CD4-positive, CD25-positive, alpha-beta regulatory T cell (primary cell): ENCODE results near the gene PKD2. TPM values are rescaled to one million over a fixed set of nuclear protein-coding genes. Genes with fewer than 3 reads are reported as not detected.

Source experiments
- ATAC-seq, 2 donors: fragments of 150-1000 bp; cut with Tn5 transposase; one replicate each; pipeline ENCODE4 v1.10.0; 2021; ENCODE audit warnings: low read depth in 2 of 2, moderate number of reproducible peaks in 2 of 2, moderate library complexity in 1 of 2
- DNase-seq, 3 donors: peaks; one replicate each; pipeline versions ENCODE4 v3.0.0 to v3.0.0-alpha.2; 2012 to 2022; ENCODE audit warnings: mixed read lengths in 1 of 3
- H3K27ac ChIP-seq: one replicate; pipeline ENCODE4 v1.7.0; 2013; ENCODE audit warnings: mild to moderate bottlenecking, low read length; ENCODE audit not compliant: insufficient read depth, poor library complexity, severe bottlenecking
- H3K27me3 ChIP-seq: one replicate; pipeline ENCODE4 v1.7.0; 2013; ENCODE audit warnings: low read length; ENCODE audit not compliant: control insufficient read depth, insufficient read depth
- H3K36me3 ChIP-seq: one replicate; pipeline ENCODE4 v1.7.0; 2013; ENCODE audit warnings: mild to moderate bottlenecking, low read length, moderate library complexity; ENCODE audit not compliant: control insufficient read depth, insufficient read depth
- H3K4me1 ChIP-seq: 2 replicates; pipeline ENCODE4 v1.7.0; 2013; ENCODE audit warnings: mild to moderate bottlenecking, low read length; ENCODE audit not compliant: insufficient read depth, control insufficient read depth, poor library complexity, severe bottlenecking
- H3K4me3 ChIP-seq: one replicate; pipeline ENCODE4 v1.7.0; 2013; ENCODE audit warnings: low read depth, mild to moderate bottlenecking, low read length, moderate library complexity
- H3K9me3 ChIP-seq, 2 experiments: 1 replicate in 1 of 2; 2 replicates in 1 of 2; pipeline ENCODE4 v1.7.0; 2013; ENCODE audit warnings: low read length in 2 of 2, mild to moderate bottlenecking in 1 of 2, moderate library complexity in 1 of 2; ENCODE audit not compliant: control insufficient read depth in 2 of 2
- H3K27ac Mint-ChIP-seq, 3 donors: one replicate each; pipeline ENCODE4 v1.8.0; 2020 to 2022; ENCODE audit warnings: mild to moderate bottlenecking in 3 of 3, mixed read lengths in 3 of 3, moderate library complexity in 2 of 3
- H3K27me3 Mint-ChIP-seq: one replicate; pipeline ENCODE4 v1.8.0; 2022; ENCODE audit warnings: mild to moderate bottlenecking, mixed read lengths
- H3K36me3 Mint-ChIP-seq: one replicate; pipeline ENCODE4 v1.8.0; 2020; ENCODE audit warnings: mixed read lengths
- H3K4me1 Mint-ChIP-seq, 4 donors: one replicate each; pipeline ENCODE4 v1.8.0; 2020 to 2022; ENCODE audit warnings: mixed read lengths in 4 of 4, mild to moderate bottlenecking in 1 of 4
- H3K4me3 Mint-ChIP-seq, 4 donors: one replicate each; pipeline ENCODE4 v1.8.0; 2020 to 2022; ENCODE audit warnings: mild to moderate bottlenecking in 4 of 4, mixed read lengths in 4 of 4, moderate library complexity in 3 of 4
- H3K9me3 Mint-ChIP-seq, 7 donors: one replicate each; pipeline ENCODE4 v1.8.0; 2020 to 2022; ENCODE audit warnings: mixed read lengths in 7 of 7, mild to moderate bottlenecking in 3 of 7, moderate library complexity in 2 of 7
- polyA plus RNA-seq, 4 donors: library from polyadenylated mRNA; unstranded; fragments of 300-500 nt; fragmentation: Illumina TruSeq; gene quantifications; one replicate each; pipeline ENCODE4 v1.2.3, GENCODE V29; 2021
- total RNA-seq: library from RNA; stranded (reverse); gene quantifications from one replicate; pipeline ENCODE4 v1.2.3, GENCODE V29; 2022

Gene PKD2
- total and polyA plus RNA-seq, 5 donors from 2014 or later: 2.0 to 17.3 (median 5.4) TPM

GRCh38 chr4:87971866-87972265, 35.6 kb upstream of the PKD2 start:
- Histone ChIP-seq H3K36me3 (no peaks in the 10 kb centered on the region), H3K4me3 (no peak overlapping the region), H3K27ac (no peak overlapping the region), H3K4me1 (no peaks in the 10 kb centered on the region), H3K27me3 (peaks cover 46% of the 10 kb centered on the region), H3K9me3 (no peaks in the 10 kb centered on the region)
- no peak for ATAC-seq
- H3K9me3 Mint-ChIP-seq: no peaks in the 10 kb centered on the region
- H3K36me3 Mint-ChIP-seq: no peaks in the 10 kb centered on the region
- no peak overlapping the region for H3K27ac Mint-ChIP-seq
- no peak overlapping the region for H3K4me3 Mint-ChIP-seq
- peaks cover 0 to 13% (median 3%) of the 10 kb centered on the region in 4 donors for H3K4me1 Mint-ChIP-seq
- DNase-seq: no peak
- peaks cover 59% of the 10 kb centered on the region for H3K27me3 Mint-ChIP-seq

- Histone ChIP-seq H3K9me3 (no peaks in the 10 kb centered on the region), H3K36me3 (no peaks in the 10 kb centered on the region), H3K4me1 (no peaks in the 10 kb centered on the region), H3K27me3 (peaks cover 47% of the 10 kb centered on the region), H3K4me3 (no peak overlapping the region), H3K27ac (no peak overlapping the region)
- peaks cover 0 to 13% (median 3%) of the 10 kb centered on the region in 4 donors for H3K4me1 Mint-ChIP-seq
- no peaks in the 10 kb centered on the region for H3K36me3 Mint-ChIP-seq
- H3K27ac Mint-ChIP-seq: no peak overlapping the region
- no peaks in the 10 kb centered on the region for H3K9me3 Mint-ChIP-seq
- ATAC-seq (peak; percentile 63 to 72), DNase-seq (peak in 2 of 3 donors; percentile 22 to 54)
- H3K4me3 Mint-ChIP-seq: no peak overlapping the region
- peaks cover 68% of the 10 kb centered on the region for H3K27me3 Mint-ChIP-seq
Observed at GRCh38 chr4:87973283-87974169, 33.9 kb upstream of the PKD2 start.

DNA sequence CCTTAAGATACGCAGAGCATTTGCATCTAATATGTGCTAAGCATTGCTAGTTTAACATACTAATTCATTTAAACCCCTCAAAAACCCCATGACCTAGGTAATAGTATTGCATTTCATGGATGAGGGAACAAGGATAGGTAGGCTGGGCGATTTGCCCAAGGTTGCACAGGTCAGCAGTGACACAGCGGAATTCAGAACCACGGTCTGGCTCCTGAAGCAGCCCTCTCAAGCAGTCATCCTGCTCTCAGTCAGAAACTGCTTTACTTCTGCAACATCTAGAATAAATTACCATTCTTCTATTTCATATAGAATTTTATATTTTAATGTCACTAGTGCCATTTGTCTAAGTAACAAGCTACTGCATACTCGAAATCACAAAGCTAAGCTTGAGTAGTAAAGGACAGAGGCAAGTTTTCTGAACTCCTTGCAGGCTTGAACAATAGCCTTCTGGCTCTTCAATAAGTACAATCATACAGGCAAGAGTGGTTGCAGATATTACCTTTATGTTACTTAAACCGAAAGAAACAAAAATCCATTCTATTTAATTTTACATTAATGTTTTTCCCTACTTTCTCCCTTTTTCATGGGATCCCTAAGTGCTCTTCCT, 32.5 kb upstream of the PKD2 start:
- ATAC-seq (no peak), DNase-seq (no peak)
- peaks cover 0 to 13% (median 3%) of the 10 kb centered on the region in 4 donors for H3K4me1 Mint-ChIP-seq
- H3K4me1 ChIP-seq: no peaks in the 10 kb centered on the region
- peaks cover 68% of the 10 kb centered on the region for H3K27me3 Mint-ChIP-seq
- H3K27me3 ChIP-seq: peaks cover 44% of the 10 kb centered on the region
- no peak overlapping the region for H3K4me3 ChIP-seq
- no peak overlapping the region for H3K27ac ChIP-seq
- no peak overlapping the region for H3K27ac Mint-ChIP-seq
- no peaks in the 10 kb centered on the region for H3K36me3 ChIP-seq
- H3K9me3 ChIP-seq: no peaks in the 10 kb centered on the region
- no peaks in the 10 kb centered on the region for H3K9me3 Mint-ChIP-seq
- H3K36me3 Mint-ChIP-seq: no peaks in the 10 kb centered on the region
- no peak overlapping the region for H3K4me3 Mint-ChIP-seq

DNA sequence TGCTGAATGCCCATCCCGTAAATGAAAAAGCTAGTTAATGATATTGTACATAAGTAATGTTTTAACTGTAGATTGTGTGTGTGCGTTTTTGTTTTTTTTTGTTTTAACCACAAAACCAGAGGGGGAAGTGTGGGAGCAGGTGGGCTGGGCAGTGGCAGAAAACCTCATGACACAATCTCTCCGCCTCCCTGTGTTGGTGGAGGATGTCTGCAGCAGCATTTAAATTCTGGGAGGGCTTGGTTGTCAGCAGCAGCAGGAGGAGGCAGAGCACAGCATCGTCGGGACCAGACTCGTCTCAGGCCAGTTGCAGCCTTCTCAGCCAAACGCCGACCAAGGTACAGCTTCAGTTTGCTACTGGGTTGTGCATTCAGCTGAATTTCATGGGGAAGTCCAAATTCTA, 32.0 kb upstream of the PKD2 start, which contains the start of gene SPP1:
Gene SPP1, plus strand, starts transcription at position 249 of the 400 bp plus-strand sequence. CDS start 1,182 bp downstream, outside the sequence.
- Mint-ChIP-seq H3K4me1 (peaks cover 0 to 13% (median 3%) of the 10 kb centered on the region in 4 donors), H3K4me3 (peak within 1 kb of the TSS in 1 of 4 donors; percentile 29), H3K27me3 (peaks cover 63% of the 10 kb centered on the region), H3K27ac (no peak within 1 kb of the TSS), H3K9me3 (no peaks in the 10 kb centered on the region), H3K36me3 (no peaks in the 10 kb centered on the region)
- ATAC-seq (no peak), DNase-seq (peak in 1 of 3 donors; percentile 64)
- Histone ChIP-seq H3K9me3 (no peaks in the 10 kb centered on the region), H3K27me3 (peaks cover 47% of the 10 kb centered on the region), H3K4me3 (no peak within 1 kb of the TSS), H3K4me1 (no peaks in the 10 kb centered on the region), H3K36me3 (no peaks in the 10 kb centered on the region), H3K27ac (no peak within 1 kb of the TSS)

- H3K9me3 ChIP-seq: no peaks in the 10 kb centered on the region
- H3K27me3 Mint-ChIP-seq: peaks cover 60% of the 10 kb centered on the region
- no peak for ATAC-seq
Observed at GRCh38 chr4:87977521-87978278, 29.7 kb upstream of the PKD2 start.

DNA sequence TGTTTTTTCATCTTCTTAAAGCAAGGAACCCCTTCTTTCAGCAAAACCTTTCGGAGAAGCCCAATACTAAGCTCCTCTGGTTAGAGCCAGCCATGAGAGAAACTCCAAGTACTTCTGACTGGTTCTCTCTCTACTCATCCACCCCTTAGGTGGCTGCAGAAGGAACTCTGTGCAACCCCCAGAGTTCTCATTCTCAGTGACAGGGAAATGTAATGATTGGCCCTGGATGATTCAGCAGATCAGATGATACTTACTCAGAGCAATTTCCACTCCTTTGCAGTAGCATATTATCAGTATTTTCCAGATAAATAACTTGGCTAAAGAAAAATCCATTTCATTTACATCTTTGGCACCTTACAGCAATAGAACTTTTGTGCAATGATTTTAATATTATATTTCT, 28.8 kb upstream of the PKD2 start:
- Mint-ChIP-seq H3K27me3 (peaks cover 51% of the 10 kb centered on the region), H3K4me1 (peaks cover 0 to 10% (median 2%) of the 10 kb centered on the region in 4 donors), H3K36me3 (no peaks in the 10 kb centered on the region), H3K27ac (no peak overlapping the region), H3K9me3 (peaks cover 0 to 1% (median 0%) of the 10 kb centered on the region in 7 donors), H3K4me3 (no peak overlapping the region)
- peaks cover 41% of the 10 kb centered on the region for H3K27me3 ChIP-seq
- H3K9me3 ChIP-seq: no peaks in the 10 kb centered on the region
- no peak for ATAC-seq
- no peak overlapping the region for H3K4me3 ChIP-seq
- H3K36me3 ChIP-seq: no peaks in the 10 kb centered on the region
- no peaks in the 10 kb centered on the region for H3K4me1 ChIP-seq
- no peak overlapping the region for H3K27ac ChIP-seq
- DNase-seq: no peak

More at GRCh38 chr4:87977521-87978278, 29.7 kb upstream of the PKD2 start:
- no peaks in the 10 kb centered on the region for H3K36me3 ChIP-seq
- peaks cover 44% of the 10 kb centered on the region for H3K27me3 ChIP-seq
- Mint-ChIP-seq H3K36me3 (no peaks in the 10 kb centered on the region), H3K4me1 (peaks cover 0 to 13% (median 3%) of the 10 kb centered on the region in 4 donors), H3K9me3 (no peaks in the 10 kb centered on the region), H3K4me3 (no peak overlapping the region), H3K27ac (no peak overlapping the region)
- DNase-seq: no peak
- H3K27ac ChIP-seq: no peak overlapping the region
- H3K4me3 ChIP-seq: no peak overlapping the region
- H3K4me1 ChIP-seq: no peaks in the 10 kb centered on the region

DNA sequence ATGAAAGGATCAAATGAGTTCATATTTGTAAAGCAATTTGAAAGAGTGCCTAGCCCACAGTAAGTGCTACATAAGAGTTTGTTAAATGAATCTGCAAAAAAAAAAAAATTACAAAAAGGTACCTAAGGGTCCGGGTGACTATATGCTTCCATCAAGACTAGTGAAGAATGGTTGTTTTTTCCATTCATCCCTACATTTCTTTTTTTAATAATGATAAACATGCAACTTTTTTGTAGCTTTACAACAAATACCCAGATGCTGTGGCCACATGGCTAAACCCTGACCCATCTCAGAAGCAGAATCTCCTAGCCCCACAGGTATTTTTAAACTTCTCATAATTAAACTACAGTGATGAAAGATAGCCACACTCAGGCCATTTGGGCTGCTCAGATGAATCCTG, 27.6 kb upstream of the PKD2 start:
- Histone ChIP-seq H3K27me3 (peaks cover 34% of the 10 kb centered on the region), H3K36me3 (no peaks in the 10 kb centered on the region), H3K4me1 (no peaks in the 10 kb centered on the region), H3K4me3 (no peak overlapping the region), H3K9me3 (no peaks in the 10 kb centered on the region), H3K27ac (no peak overlapping the region)
- Mint-ChIP-seq H3K36me3 (no peaks in the 10 kb centered on the region), H3K4me1 (peaks cover 0 to 10% (median 2%) of the 10 kb centered on the region in 4 donors), H3K27me3 (peaks cover 43% of the 10 kb centered on the region), H3K27ac (no peak overlapping the region), H3K4me3 (no peak overlapping the region), H3K9me3 (peaks cover 0 to 1% (median 0%) of the 10 kb centered on the region in 7 donors)
- DNase-seq (no peak), ATAC-seq (no peak)
